C4-2B (cell line): ENCODE measurements around the gene ZC3H12C.

Source experiments
- H3K27ac ChIP-seq: fragments of 450-650 bp; 2 replicates; pipeline ENCODE4 v1.5.1; 2017
- CTCF ChIP-seq: fragments of 450-650 bp; conservative IDR thresholded peaks from 2 replicates; pipeline ENCODE4 v1.5.1; 2017; ENCODE audit warnings: mild to moderate bottlenecking
- ZFX ChIP-seq: fragments of 450-650 bp; IDR thresholded peaks from 2 replicates; pipeline ENCODE4 v1.6.1; 2017

The ZC3H12C gene

GRCh38 chr11:110072930-110073329 lies 20.3 kb upstream of the ZC3H12C start:
- no peak for TF ChIP-seq CTCF
- no peak for TF ChIP-seq ZFX
- no peak overlapping the region for H3K27ac ChIP-seq

GRCh38 chr11:110074499-110074898 lies 18.7 kb upstream of the ZC3H12C start:
- no peak overlapping the region for H3K27ac ChIP-seq
- TF ChIP-seq CTCF (no peak), ZFX (no peak)

DNA sequence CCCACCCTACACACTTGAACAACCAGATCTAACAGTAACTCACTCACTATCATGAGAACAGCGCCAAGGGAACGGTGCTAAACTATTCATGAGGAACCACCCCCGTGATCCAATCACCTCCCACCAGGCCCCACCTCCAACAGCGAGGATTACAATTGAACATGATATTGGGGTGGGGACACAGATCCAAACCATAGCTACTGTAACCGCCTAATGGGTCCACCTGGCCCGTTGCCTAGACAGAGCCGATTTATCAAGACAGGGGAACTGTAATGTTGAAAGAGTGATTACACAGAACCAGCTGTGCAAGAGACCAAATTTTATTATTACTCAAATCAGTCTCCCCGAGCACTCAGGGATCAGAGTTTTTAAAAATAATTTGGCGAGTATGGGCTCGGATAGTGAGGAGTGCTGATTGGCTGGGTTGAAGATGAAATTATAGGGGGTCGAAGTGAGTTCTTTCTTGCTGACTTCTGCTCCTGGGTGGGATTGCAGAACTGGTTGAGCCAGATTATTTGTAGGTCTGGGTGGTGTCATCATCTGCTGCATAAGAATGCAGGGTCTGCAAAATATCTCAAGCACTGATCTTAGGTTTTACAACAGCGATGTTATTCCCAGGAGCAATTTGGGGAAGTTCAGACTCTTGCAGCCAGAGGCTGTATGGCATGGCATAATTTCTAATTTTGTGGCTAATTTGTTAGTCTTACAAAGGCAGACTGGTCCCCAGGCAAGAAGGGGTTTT lies 17.9 kb upstream of the ZC3H12C start:
- TF ChIP-seq CTCF: no peak
- H3K27ac ChIP-seq: peak overlapping the region; percentile 67; the same call in 1 of the 2 replicates

DNA sequence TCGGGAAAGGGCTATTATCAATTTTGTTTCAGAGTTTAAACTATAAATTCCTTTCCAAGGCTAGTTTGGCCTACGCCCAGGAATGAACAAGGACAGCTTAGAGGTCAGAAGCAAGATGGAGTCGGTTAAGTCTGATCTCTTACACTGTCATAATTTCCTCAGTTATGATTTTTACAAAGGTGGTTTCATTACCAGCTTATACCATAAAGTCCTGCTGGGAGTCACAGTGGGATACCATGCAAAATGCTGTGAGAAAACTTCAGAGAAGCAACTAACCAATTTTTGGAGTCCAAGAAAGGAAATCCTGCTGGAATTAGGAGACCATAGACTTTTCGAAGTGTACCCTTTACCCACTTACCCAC lies 17.4 kb upstream of the ZC3H12C start:
- TF ChIP-seq CTCF (no peak), ZFX (no peak)
- peak overlapping the region; percentile 67 for H3K27ac ChIP-seq

DNA sequence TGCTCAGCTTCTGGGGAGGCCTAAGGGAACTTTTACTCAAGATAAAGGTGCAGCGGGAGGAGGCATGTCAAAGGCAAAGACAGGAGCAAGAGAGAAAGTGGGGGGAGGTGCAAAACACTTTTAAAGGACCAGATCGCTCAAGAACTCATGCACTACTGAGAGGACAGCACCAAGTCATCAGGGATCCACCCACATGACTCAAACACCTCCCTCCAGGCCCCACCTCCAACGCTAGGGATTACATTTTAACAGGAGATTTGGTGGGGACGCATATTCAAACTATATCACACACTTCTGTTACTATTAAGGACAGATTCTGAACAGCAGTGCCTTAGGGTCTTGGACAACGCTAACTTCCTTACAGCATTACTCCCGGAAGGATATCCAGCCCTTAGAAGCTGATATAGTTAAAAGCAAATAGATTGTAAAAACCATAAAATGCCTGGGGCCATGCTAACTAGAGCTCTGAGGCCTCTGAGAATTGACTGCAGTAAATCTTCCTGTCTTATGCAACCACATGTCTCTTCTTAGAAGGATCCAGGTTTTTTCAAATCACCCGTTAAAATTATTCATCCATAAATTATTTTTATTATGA lies 16.7 kb upstream of the ZC3H12C start:
- no peak for TF ChIP-seq ZFX
- no peak for TF ChIP-seq CTCF

DNA sequence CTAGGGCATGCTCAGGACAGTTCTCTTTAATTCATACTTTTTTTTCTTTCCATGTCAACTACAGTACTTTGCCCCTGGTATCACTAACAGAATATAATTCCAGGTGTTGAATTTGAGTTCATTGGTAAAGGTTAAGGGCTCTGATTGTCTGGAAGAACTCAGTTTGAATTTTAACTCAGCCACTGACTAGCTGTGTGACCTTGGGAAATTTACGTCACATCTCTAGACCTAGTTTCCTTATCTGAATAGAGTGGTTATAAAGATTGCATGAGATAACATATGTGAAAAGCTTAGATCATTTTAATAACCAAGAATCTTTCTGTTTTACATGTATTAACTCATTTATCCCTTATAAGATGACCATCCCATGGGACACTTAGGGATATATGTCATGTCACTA lies 15.8 kb upstream of the ZC3H12C start:
- peak overlapping the region; percentile 17; the same call in 1 of the 2 replicates for H3K27ac ChIP-seq
- TF ChIP-seq CTCF (no peak), ZFX (no peak)

More for the DNA sequence above, 16.7 kb upstream of the ZC3H12C start:
- peak overlapping the region; percentile 67 for H3K27ac ChIP-seq

- peak overlapping the region; percentile 17; the same call in 1 of the 2 replicates for H3K27ac ChIP-seq
These were observed 15.3 kb upstream of the ZC3H12C start for GRCh38 chr11:110077831-110078325.

More at GRCh38 chr11:110077831-110078325, 15.3 kb upstream of the ZC3H12C start:
- no peak for TF ChIP-seq ZFX
